ENCODE results near the gene PRR20A.
"Not testable (repeated sequence)": the region's sequence is repeated elsewhere in the genome, so short reads cannot be mapped to it uniquely, and the experiment has no call there.

PRR20A gene

DNA sequence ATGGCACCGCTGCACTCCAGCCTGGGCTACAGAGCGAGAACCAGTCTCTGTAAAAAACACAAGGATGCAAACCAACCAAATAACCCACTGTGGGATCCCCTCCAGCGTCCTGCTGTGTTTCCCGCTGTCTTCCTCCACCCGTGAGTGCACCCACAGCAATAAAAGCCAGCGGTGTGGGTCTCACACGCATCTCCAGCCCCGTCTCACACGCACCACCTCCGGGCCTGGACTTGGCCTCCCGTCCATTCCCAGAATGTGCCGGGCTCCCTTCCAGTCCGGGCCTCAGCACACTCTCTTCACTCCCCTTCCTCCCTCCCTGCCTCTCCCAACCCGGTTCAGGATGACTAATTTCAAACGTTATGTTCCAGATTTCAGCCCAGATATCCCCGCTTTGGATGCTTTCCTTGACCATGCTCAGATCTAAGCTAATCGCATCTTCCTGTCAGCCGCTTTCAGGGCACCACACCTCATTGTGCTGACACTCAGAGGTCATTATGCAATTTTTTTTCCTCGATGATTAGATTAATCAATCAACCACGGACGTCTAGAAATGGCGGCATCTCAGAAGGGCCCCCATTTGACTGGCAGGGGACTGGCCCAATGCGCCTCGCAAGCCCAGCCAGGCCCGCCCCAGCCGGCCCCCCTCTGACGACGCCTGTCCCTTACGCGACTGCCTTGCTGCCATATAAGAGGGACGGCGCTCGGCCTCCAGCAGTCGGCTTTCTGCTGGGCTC lies at the start of gene PRR20A:
Gene PRR20A, plus strand, starts transcription at position 684 of the 734 bp plus-strand sequence. CDS start 387 bp downstream, outside the sequence.
- DNase-seq (ENCODE audit: low spot score): not testable (repeated sequence)

DNA sequence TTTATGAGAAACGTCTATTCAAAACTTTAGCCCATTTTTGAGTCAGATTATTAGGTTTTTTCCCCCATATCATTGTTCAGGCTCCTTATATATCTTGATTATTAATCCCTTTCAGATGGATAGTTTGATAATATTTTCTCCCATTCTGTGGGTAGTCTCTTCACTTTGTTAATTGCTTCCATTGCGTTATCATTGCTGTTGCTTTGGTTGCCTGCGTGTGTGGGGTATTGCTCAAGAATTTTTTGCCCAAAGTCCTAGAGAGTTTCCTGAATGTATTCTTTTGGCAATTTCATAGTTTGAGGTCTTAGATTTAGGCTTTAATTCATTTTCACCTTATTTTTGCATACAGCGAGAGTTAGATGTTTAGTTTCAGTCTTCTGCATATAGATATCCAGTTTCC lies 25.8 kb upstream of the PRR20A start:
- DNase-seq (ENCODE audit: low spot score): no peak

DNA sequence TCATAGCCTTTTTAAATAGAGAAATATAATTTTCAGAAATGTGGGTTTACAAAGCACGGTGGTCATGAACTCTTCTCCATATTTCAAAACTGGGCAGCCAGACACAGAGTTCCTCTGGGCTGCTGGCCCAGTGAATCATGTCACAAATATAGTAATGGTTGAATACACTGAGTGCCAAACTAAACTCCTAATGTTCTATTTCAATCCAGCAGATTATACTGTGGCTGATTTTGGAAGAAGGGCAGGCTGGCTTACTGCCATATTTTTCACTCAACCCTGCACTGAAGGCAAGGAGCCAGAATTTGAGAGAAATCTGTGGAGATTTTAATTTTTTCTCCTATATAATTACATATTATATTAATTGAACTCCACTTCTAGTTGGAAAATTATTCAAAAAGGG lies 17.0 kb upstream of the PRR20A start:
- DNase-seq (ENCODE audit: low spot score): no peak

DNA sequence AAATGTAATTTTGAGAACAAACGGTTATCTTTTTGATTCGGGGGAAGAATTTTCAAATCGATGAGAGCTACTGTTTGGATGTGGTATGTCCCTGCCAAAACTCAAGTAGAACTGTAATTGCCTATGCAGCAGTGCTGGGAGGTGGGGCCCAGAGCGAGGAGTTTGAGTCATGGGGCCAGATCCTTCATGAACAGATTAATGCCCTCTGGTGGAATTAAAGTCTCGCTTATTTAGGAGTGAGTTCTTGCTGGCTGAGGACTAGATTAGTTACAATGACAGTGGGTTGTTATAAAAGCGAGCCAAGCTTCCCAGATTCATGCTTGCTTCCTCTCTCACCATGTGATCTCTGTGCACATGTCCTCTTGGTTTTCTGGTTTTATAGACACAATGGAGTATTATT lies 11.8 kb upstream of the PRR20A start:
- peak; percentile 7 for DNase-seq (ENCODE audit: low spot score)

DNA sequence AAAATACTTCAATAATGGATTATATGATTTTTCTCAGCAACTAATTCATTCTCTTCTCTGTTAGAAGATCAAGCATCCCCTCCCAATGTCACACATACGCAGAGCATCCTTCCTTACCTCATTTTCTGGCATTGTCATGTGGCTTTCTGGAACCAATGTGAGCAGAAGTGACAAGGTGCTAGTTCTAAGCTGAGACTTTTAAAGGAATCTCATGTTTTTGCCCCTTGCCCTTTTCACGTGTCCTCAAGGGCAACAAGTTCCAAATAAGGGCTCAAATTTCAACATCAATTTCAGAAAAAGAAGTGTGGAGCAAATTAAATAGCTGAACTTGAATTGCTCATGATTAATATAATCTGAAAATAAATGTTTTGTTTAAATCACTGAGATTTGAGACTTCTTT lies 4.6 kb upstream of the PRR20A start:
- no peak for DNase-seq (ENCODE audit: low spot score)

DNA sequence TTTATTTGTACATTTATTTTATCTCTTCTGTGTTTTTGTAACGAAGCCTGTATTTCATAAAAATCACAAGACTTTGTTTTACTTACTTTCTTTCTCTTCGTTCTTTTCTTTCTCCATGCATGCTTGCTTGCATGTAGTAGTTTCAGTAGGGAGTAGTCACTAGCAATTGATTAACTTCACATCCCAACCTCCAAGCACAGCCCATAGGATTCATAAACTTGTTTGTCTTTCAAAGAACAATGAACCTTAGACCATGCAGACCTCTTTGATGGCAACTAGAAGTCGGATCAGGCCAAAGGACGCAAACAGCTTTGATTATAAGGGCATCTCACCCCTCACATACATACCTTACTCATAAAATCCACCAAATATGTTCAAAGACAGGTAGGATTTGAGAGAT lies 3.1 kb upstream of the PRR20A start:
- no peak for DNase-seq (ENCODE audit: low spot score)

DNA sequence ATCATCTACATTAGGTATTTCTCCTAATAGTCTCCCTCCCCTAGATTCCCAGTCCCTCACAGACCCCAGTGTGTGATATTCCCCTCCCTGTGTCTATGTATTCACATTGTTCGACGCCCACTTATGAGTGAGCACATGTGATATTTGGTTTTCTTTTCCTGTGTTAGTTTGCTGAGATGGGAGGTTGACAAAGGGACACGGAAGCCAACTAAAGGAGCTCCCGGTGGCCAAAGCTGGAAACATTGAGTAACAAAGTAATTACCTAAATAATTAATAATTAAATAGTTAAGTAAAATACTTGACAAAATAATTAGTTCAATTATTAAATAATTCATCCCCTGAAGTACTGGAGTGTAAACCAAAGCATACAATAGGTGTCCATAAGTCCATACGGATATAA lies 1.7 kb upstream of the PRR20A start:
- no peak for DNase-seq (ENCODE audit: low spot score)

DNA sequence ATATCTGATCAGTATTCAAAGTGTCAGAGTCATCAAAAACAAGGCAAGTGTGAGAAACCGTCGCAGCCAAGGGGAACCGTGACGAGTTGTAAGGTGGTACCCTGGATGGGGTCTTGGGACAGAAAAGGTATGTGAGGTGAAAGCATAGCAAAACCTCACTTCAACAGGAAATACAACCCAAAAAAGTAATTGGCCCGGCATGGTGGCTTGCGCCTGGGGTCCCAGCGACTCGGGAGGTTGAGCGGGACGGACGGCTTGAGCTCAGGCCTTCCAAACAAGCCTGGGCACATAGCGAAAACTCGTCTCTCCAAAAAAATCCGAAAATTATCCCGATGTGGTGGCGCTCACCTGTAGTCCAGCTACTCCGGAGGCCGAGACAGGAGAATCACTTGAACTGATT lies 937 bp upstream of the PRR20A start:
- not testable (repeated sequence) for DNase-seq (ENCODE audit: low spot score)

DNA sequence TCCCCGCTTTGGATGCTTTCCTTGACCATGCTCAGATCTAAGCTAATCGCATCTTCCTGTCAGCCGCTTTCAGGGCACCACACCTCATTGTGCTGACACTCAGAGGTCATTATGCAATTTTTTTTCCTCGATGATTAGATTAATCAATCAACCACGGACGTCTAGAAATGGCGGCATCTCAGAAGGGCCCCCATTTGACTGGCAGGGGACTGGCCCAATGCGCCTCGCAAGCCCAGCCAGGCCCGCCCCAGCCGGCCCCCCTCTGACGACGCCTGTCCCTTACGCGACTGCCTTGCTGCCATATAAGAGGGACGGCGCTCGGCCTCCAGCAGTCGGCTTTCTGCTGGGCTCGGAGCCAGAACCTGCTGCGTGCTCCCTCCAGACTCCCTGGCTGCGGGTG lies 6.5 kb downstream of the PRR20A start, which contains the start of gene PRR20B:
Gene PRR20B, plus strand, starts transcription at position 301 of the 400 bp plus-strand sequence. CDS start 387 bp downstream, outside the sequence.
- not testable (repeated sequence) for DNase-seq (ENCODE audit: low spot score)

DNA sequence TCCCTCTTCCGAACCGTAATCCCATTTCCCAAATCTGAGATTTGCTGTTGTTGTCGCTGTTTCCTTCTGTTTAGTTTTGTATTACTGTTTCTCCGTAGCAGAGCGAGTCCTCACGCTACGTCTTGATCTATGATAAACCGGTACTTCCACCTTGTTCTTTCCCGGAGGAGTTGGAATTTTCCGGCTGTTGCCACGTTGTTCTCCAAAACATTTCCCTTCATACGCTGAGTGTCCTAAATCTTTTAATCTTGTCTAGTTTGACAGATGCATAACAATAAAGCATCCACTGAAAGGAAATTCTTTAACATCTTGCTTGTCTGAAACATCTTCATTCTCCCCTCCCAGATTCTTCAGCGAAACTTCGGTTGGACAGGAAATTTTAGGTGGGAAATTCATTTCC lies 7.4 kb downstream of the PRR20A start:
- not testable (repeated sequence) for DNase-seq (ENCODE audit: low spot score)

DNA sequence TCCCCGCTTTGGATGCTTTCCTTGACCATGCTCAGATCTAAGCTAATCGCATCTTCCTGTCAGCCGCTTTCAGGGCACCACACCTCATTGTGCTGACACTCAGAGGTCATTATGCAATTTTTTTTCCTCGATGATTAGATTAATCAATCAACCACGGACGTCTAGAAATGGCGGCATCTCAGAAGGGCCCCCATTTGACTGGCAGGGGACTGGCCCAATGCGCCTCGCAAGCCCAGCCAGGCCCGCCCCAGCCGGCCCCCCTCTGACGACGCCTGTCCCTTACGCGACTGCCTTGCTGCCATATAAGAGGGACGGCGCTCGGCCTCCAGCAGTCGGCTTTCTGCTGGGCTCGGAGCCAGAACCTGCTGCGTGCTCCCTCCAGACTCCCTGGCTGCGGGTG lies 13.0 kb downstream of the PRR20A start, which contains the start of gene PRR20C:
Gene PRR20C, plus strand, starts transcription at position 301 of the 400 bp plus-strand sequence. CDS start 387 bp downstream, outside the sequence.
- not testable (repeated sequence) for DNase-seq (ENCODE audit: low spot score)

DNA sequence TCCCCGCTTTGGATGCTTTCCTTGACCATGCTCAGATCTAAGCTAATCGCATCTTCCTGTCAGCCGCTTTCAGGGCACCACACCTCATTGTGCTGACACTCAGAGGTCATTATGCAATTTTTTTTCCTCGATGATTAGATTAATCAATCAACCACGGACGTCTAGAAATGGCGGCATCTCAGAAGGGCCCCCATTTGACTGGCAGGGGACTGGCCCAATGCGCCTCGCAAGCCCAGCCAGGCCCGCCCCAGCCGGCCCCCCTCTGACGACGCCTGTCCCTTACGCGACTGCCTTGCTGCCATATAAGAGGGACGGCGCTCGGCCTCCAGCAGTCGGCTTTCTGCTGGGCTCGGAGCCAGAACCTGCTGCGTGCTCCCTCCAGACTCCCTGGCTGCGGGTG lies 19.6 kb downstream of the PRR20A start, which contains the start of gene PRR20D:
Gene PRR20D, plus strand, starts transcription at position 301 of the 400 bp plus-strand sequence. CDS start 387 bp downstream, outside the sequence.
- not testable (repeated sequence) for DNase-seq (ENCODE audit: low spot score)

DNA sequence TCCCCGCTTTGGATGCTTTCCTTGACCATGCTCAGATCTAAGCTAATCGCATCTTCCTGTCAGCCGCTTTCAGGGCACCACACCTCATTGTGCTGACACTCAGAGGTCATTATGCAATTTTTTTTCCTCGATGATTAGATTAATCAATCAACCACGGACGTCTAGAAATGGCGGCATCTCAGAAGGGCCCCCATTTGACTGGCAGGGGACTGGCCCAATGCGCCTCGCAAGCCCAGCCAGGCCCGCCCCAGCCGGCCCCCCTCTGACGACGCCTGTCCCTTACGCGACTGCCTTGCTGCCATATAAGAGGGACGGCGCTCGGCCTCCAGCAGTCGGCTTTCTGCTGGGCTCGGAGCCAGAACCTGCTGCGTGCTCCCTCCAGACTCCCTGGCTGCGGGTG lies 26.2 kb downstream of the PRR20A start, which contains the start of gene PRR20E:
Gene PRR20E, plus strand, starts transcription at position 301 of the 400 bp plus-strand sequence. CDS start 387 bp downstream, outside the sequence.
- not testable (repeated sequence) for DNase-seq (ENCODE audit: low spot score)

DNA sequence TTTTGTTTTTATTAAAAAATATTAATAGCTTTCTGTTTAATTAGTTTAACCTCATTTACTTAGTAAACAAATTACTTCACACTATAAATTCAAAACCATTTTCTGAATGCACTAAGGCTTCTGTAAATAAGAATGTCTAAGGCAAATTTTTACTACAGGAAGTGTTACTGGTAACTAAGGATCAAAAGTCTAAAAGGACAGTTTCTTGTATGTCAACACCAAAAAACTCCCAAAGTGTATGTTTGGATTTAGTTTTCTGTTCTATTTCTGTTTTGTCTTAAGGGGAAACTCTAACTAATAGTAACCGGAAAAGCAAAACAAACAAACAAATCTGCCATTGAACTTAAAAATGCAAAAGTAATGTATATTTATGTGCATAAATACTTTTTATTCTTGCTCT lies 50.9 kb downstream of the PRR20A start:
- no peak for DNase-seq (ENCODE audit: low spot score)
